ENCODE data around the gene PRKAR2B.

DNA sequence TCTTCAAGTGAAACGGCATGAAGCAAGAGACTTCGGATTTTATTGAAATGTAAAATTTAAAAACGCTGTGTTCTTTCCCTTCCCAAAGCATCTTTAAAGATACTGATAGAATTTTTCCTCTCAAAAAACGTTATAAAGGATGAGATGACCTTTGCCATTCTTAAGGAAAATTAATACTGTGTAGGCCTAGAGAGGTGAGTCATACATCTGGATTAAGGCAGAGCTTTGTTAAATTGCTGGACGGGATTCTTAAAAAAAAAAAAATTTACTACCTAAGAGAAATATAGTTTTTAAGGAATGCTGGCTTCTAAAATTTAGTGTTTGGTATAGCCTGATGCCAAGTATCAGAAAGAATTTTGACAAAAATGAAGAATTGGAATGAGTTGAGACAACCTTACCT is 118.0 kb downstream of the PRKAR2B start:
- TF ChIP-seq, protein P1, sequence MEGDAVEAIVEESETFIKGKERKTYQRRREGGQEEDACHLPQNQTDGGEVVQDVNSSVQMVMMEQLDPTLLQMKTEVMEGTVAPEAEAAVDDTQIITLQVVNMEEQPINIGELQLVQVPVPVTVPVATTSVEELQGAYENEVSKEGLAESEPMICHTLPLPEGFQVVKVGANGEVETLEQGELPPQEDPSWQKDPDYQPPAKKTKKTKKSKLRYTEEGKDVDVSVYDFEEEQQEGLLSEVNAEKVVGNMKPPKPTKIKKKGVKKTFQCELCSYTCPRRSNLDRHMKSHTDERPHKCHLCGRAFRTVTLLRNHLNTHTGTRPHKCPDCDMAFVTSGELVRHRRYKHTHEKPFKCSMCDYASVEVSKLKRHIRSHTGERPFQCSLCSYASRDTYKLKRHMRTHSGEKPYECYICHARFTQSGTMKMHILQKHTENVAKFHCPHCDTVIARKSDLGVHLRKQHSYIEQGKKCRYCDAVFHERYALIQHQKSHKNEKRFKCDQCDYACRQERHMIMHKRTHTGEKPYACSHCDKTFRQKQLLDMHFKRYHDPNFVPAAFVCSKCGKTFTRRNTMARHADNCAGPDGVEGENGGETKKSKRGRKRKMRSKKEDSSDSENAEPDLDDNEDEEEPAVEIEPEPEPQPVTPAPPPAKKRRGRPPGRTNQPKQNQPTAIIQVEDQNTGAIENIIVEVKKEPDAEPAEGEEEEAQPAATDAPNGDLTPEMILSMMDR (IDR thresholded peaks at IDR 0.05; ENCODE audit: low read depth, low read length, missing input control) = no peak
- TF ChIP-seq EGR1 (IDR thresholded peaks at IDR 0.05; ENCODE audit: low read depth in 2 of 2) (no peak), JUND (IDR thresholded peaks at IDR 0.05) (no peak), SP1 (IDR thresholded peaks at IDR 0.05) (no peak), RAD21 (IDR thresholded peaks at IDR 0.05) (no peak), GABPA (IDR thresholded peaks at IDR 0.05 in 1 of 2, conservative IDR thresholded peaks at IDR 0.05 in 1 of 2) (no peak), YY1 (IDR thresholded peaks at IDR 0.05) (no peak), ATF3 (IDR thresholded peaks at IDR 0.05) (no peak), FOXA1 (IDR thresholded peaks at IDR 0.05) (no peak)
- TF ChIP-seq, protein P2, sequence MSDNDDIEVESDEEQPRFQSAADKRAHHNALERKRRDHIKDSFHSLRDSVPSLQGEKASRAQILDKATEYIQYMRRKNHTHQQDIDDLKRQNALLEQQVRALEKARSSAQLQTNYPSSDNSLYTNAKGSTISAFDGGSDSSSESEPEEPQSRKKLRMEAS (IDR thresholded peaks at IDR 0.05) = no peak
- TF ChIP-seq, protein P3, sequence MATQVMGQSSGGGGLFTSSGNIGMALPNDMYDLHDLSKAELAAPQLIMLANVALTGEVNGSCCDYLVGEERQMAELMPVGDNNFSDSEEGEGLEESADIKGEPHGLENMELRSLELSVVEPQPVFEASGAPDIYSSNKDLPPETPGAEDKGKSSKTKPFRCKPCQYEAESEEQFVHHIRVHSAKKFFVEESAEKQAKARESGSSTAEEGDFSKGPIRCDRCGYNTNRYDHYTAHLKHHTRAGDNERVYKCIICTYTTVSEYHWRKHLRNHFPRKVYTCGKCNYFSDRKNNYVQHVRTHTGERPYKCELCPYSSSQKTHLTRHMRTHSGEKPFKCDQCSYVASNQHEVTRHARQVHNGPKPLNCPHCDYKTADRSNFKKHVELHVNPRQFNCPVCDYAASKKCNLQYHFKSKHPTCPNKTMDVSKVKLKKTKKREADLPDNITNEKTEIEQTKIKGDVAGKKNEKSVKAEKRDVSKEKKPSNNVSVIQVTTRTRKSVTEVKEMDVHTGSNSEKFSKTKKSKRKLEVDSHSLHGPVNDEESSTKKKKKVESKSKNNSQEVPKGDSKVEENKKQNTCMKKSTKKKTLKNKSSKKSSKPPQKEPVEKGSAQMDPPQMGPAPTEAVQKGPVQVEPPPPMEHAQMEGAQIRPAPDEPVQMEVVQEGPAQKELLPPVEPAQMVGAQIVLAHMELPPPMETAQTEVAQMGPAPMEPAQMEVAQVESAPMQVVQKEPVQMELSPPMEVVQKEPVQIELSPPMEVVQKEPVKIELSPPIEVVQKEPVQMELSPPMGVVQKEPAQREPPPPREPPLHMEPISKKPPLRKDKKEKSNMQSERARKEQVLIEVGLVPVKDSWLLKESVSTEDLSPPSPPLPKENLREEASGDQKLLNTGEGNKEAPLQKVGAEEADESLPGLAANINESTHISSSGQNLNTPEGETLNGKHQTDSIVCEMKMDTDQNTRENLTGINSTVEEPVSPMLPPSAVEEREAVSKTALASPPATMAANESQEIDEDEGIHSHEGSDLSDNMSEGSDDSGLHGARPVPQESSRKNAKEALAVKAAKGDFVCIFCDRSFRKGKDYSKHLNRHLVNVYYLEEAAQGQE (IDR thresholded peaks at IDR 0.05) = no peak
